NCI-H187 treated with DMSO at 0.1 percent for 48 hours (cell line): ENCODE results near the gene TDRD12.

Source experiments
- DNase-seq: peaks from one replicate; lab custom pipeline; 2025; lab: John Stamatoyannopoulos, UW

Gene TDRD12

DNA sequence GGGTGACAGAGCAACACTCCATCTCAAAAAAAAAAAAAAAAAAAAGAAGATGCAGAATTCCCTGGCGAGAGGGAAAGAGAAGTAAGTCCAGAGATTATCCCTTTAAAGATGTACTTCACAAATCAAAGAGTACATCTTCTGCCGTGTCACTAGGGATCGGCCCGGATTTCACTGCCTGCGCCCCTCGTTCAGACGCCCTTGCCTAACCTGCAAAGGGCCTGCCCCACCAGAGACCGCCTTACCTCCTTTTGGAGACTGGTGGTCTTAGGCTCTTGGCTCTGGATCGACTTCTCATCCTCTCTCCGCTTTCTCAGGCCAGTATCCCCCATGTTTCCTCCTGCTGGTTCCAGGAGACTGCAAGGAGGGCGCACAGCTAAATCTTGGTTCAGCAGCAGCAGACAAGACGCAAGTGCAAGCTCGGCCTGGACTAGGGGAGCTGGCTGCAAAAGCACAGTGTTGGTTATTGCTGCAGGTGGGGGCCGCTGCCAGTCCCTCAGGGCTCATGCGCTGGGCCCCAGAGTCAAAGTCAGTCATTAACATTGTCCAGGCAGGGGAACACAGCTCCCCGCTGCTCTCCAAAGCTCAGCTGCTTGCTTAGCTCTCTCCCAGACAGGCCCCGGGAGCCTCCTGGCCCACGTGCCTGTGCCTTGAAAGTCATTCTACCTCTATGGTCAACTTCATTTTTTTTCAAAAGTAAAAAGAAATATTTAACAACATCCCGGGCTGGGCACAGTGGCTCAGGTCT, 148.8 kb downstream of the TDRD12 start:
- DNase-seq, result no peak

- no peak for DNase-seq
Observed at GRCh38 chr19:32869369-32869965, 149.9 kb downstream of the TDRD12 start, which contains the start of gene SLC7A9. TSS of gene SLC7A9 (minus strand) at chr19:32869767. CDS start at chr19:32868534, 1,233 bp downstream.

- no peak for DNase-seq
Observed at GRCh38 chr19:32869966-32870573, 150.5 kb downstream of the TDRD12 start.

DNA sequence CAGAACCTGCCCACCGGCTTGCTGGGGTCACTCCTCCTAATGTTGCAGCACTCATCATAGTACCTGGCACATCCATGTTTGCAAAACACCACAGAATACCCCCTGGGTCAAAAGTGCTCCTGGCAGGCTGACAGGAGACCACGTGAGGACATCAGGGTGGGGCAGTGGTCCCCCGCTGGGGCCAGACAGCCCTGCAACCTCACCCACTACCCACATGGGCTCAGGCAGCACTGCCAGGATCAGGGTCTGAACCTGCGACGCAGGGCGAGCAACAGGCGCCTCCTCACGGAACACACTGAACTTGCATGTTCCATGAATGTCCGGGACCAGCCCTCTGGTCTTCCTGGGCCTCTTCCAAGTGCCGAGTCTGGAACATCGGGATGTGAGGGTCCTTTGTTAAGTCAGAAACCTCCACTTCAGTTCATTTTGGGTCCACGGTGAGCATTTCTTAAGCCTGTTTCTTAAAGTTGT, 151.4 kb downstream of the TDRD12 start:
- no peak for DNase-seq

DNA sequence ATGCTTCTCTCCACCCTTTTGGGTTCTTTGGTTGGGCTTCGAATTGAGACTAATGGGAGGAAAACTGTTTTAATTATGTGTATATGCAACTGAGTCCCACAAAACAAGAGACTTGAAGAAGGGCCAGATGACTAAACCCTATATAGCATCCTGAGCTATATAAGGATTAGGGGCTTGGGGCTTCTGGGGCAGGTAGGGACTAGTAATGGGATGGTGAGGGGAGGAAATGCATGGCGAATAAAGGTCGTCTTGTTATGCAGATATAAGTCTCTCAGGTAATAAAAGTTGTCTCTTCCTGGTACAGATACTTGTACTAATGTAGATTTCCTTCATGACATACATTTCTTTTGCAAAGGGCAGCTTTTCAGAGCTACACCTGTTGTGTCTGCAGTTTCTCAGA, 152.8 kb downstream of the TDRD12 start:
- no peak for DNase-seq

DNA sequence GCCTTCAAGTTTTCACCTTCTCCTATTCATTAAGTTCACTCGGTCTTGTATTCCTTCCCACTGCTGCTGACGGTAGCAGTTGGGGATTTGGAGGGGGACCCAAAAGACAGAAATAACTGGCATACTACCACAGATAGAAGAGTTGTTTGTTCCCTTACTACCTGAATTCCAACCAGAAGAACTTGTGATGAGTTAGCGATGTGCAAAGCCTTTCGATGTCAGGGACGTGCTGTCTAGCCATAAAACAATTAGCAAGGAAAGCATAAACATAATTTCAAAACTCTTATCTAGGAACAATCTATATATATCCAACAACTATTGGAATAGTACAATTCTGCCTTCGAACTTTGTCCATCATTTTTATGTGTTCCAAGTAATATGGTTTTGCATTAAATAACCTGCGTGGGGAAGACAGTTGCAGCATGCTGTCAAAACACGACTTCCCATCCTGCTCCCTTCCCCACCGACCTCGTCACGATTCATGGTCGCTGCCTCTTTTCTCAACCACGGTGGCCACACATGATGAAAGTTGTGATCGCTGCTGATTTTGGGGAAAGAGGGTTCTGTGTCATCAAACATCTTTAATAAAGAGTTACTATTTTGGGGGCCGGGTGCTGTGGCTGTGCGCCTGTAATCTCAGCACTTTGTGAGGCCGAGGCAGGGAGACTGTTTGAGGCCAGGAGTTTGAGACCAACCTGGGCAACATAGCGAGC, 153.8 kb downstream of the TDRD12 start:
- no peak for DNase-seq

DNA sequence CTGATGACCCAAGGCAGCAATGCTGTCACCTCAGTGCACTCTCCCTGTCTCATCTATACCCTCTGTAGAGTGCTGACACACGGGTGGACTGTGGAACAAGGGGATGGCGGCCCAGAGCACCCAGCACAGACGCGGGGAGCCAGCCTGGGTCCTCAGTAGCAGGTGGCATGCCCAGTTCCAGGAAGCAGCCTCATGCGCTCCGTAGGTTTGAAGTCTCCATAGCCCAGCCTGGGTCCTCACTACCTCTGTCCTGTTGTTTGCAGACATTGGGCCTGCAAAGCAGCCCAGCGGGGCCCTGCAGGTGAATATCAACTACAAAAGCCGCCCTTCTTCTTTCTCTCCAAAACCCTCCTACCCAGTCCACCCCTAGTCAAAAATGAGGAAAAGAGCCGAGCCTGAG, 155.0 kb downstream of the TDRD12 start:
- no peak for DNase-seq

DNA sequence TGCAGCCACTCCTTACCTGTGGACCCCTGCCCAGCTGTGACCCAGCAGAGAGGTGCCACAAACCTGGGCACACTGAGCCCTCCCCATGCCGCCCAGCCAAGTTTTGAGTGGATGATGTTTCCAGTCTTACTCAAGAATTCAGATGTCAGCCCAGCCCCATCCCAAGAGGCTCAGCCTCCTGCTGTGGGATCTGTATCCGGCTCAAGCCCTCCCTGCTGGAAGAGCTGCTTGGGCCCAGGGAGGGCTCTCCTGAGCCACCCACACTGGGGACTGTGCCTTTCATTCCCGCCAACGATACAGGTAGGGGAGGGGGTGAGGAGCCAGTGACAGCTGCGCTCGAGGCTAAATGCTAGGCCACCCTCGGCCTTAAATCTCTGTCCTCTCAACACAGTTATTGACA, 155.9 kb downstream of the TDRD12 start:
- no peak for DNase-seq

- DNase-seq, result no peak
Observed at GRCh38 chr19:32876236-32876918, 156.8 kb downstream of the TDRD12 start.

GRCh38 chr19:32876919-32877285, 157.3 kb downstream of the TDRD12 start:
- no peak for DNase-seq
